GM10248 (cell line): ENCODE measurements around the gene GCNT2.

Experiments
- CTCF ChIA-PET: fragments of 300-600 bp; sonication (Branson Sonifier 250); formaldehyde crosslinking; extraction: SDS; loops from one replicate; lab custom pipeline; 2021; ENCODE audit warnings: antibody characterized with exemption; lab: Yijun Ruan, JAX
- POLR2A ChIA-PET: fragments of 350-650 bp; sonication (Branson Sonifier 250); formaldehyde crosslinking; extraction: SDS; loops from one replicate; lab custom pipeline; 2020; ENCODE audit warnings: antibody characterized with exemption; lab: Yijun Ruan, JAX
- DNase-seq: peaks from one replicate; pipeline ENCODE4 v3.0.0; 2012; ENCODE audit errors: extremely low spot score
- TF ChIP-seq, protein P1 (sequence below): IDR thresholded peaks from 2 replicates; pipeline ENCODE4 v1.5.1; 2012; ENCODE audit warnings: mild to moderate bottlenecking, low read depth; ENCODE audit errors: extremely low read depth, missing control alignments, control extremely low read depth

Gene GCNT2

DNA sequence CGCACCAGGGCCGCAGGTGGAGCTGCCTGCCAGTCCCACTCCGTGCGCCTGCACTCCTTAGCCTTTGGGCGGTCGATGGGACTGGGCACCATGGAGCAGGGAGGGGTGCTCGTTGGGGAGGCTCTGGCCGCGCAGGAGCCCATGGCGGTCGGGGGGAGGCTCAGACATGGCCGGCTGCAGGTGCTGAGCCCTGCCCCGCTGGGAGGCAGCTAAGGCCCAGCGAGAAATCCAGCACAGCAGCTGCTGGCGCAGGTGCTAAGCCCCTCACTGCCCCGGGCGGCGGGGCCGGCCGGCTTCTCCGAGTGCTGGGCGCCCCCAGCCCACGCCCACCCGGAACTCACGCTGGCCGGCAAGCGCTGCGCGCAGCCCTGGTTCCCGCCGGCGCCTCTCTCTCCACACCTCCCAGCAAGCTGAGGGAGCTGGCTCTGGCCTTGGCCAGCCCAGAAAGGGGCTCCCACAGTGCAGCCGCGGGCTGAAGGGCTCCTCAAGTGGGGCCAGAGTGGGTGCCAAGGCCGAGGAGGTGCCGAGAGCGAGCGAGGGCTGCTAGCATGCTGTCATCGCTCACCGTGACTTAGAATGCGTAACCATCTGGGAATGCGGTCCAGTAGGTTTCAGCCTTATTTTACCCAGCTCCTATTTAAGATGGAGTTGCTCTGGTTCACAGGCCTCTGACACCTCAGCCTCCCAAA lies 96.0 kb downstream of the GCNT2 start:
- DNase-seq, result no peak
- CTCF ChIA-PET, result no interaction called here
- TF ChIP-seq, protein P1, sequence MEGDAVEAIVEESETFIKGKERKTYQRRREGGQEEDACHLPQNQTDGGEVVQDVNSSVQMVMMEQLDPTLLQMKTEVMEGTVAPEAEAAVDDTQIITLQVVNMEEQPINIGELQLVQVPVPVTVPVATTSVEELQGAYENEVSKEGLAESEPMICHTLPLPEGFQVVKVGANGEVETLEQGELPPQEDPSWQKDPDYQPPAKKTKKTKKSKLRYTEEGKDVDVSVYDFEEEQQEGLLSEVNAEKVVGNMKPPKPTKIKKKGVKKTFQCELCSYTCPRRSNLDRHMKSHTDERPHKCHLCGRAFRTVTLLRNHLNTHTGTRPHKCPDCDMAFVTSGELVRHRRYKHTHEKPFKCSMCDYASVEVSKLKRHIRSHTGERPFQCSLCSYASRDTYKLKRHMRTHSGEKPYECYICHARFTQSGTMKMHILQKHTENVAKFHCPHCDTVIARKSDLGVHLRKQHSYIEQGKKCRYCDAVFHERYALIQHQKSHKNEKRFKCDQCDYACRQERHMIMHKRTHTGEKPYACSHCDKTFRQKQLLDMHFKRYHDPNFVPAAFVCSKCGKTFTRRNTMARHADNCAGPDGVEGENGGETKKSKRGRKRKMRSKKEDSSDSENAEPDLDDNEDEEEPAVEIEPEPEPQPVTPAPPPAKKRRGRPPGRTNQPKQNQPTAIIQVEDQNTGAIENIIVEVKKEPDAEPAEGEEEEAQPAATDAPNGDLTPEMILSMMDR, result no peak
- POLR2A ChIA-PET, result no interaction called here

DNA sequence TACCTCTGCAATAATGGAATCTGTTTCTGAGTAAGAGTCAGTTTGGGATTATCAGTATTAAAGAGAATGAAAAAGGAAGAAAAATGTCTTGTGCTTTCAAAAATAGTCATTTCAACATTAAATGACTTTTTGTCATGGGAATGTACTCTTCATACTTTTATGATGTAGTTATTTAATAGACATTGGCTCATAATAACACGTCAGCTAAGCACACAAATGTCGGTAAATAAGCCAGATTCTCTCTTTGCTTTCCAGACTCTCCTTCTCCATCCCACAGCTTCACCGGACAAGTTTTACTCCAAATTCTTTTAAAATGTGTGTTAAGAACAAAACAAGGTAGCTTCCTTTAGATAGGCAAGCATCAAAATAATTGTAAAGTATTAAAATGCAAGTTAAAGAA lies 97.3 kb downstream of the GCNT2 start:
- POLR2A ChIA-PET, result no interaction called here
- CTCF ChIA-PET, result no interaction called here
- no peak for DNase-seq
- TF ChIP-seq, protein P1, result no peak

DNA sequence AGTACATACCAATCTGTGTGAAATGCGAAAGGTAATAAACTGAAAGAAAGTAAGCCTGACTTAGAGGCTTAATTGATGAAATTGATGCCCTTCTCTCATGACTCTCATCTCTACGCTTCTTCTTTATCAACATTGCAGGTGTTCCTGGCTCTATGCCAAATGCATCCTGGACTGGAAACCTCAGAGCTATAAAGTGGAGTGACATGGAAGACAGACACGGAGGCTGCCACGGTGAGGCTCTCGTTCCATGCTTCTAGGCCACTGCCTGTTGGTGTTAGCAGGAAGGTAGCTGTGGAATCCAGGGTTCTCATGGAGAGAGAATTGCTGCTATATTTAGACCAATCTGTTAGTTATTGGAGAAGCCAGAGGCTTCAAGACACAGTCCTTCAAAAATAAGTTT lies 100.1 kb downstream of the GCNT2 start:
- CTCF ChIA-PET, result no interaction called here
- TF ChIP-seq, protein P1, result no peak
- POLR2A ChIA-PET, result no interaction called here
- DNase-seq, result no peak

DNA sequence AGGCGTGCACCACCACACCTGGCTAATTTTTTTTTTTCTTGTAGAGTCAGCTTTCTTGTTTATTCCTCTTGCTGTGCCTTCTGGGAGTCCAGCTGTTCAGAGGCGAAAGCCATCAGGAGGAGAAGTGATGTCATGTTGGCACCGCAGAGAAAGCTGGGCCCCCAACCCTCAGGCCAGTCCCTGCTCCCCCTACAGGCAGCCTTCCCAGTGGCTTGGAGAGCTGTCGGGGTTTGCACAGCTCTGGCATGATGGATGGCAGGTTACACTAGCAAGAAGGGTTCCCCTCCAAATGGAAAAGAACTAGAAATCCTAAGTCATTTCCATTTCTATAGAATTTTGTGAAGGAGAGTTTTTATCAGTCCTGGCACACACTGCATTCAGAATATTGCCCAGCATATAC lies 100.7 kb downstream of the GCNT2 start:
- TF ChIP-seq, protein P1, result no peak
- CTCF ChIA-PET, result no interaction called here
- POLR2A ChIA-PET, result no interaction called here
- DNase-seq, result no peak

DNA sequence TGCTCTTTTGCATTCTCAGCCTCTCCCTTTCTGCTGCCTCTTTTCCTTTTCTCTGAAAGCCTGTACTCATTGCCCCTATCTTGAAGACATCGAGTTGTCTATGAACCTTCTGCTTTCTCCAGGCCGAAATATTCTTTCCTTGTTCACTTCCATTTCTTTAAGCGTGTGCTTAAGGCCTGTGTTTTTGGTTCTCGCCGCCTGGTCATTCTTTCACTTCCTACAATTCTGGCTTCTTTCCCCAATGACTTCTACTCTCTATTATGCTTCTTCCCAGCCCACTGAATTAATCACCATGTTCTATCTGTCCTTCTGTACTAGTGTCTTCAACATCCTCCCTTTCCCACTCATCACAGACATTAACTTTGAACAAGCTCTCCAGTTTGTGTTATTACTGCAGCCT lies 103.7 kb downstream of the GCNT2 start:
- ChIA-PET CTCF (no interaction called here), POLR2A (no interaction called here)
- TF ChIP-seq, protein P1, result no peak
- no peak for DNase-seq

DNA sequence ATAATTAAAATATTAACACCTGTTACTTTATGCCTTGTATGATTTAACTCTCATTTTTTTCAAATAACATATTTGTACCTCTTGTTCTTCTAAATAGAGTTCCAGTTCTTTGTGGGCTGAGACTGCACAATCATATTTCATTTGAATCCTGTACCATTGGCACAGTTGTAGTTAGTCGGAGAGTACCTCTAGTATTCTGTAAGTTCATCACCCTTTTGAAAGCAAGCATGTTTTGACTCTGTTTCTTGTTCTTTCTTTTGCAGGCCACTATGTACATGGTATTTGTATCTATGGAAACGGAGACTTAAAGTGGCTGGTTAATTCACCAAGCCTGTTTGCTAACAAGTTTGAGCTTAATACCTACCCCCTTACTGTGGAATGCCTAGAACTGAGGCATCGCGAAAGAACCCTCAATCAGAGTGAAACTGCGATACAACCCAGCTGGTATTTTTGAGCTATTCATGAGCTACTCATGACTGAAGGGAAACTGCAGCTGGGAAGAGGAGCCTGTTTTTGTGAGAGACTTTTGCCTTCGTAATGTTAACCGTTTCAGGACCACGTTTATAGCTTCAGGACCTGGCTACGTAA lies 105.1 kb downstream of the GCNT2 start:
- TF ChIP-seq, protein P1, result no peak
- DNase-seq, result no peak
- ChIA-PET CTCF (interaction anchor here (1.2 to 1.3 kb wide), 2 partner anchors 14 to 17 kb away, joined by 3 to 7 read pairs; no protein-coding TSS in a partner anchor), POLR2A (no interaction called here)
